ENCODE results near the gene PHACTR3.

Gene PHACTR3

GRCh38 chr20:59800309-59800708 is 196.0 kb downstream of the PHACTR3 start:
- H3K9me2 ChIP-seq (replicated peaks; ENCODE audit: insufficient read depth, low read length) = no peaks in the 10 kb centered on the region
- no peak for DNase-seq
- H3K27ac ChIP-seq (ENCODE audit: low read length) = no peak overlapping the region
- no peaks in the 10 kb centered on the region for H4K20me1 ChIP-seq (ENCODE audit: insufficient read depth, low read length)
- H2AFZ ChIP-seq (ENCODE audit: low read length) = no peak overlapping the region
- no peak overlapping the region for H3K9ac ChIP-seq (ENCODE audit: low read length)
- no peaks in the 10 kb centered on the region for H3F3A ChIP-seq (ENCODE audit: insufficient read depth, low read length)
- no peak for TF ChIP-seq CTCF (IDR thresholded peaks at IDR 0.05; ENCODE audit: low read length)
- no peak for TF ChIP-seq EZH2 (optimal IDR thresholded peaks at IDR 0.05; ENCODE audit: low read depth, low read length)
- no peak for TF ChIP-seq EZH2phosphoT487 (IDR thresholded peaks at IDR 0.05; ENCODE audit: low read length)
- H3K4me2 ChIP-seq (ENCODE audit: low read depth, low read length) = no peak overlapping the region
- no peak overlapping the region for H3K4me3 ChIP-seq (ENCODE audit: low read length)
- no peaks in the 10 kb centered on the region for H3K79me2 ChIP-seq (ENCODE audit: low read length)
- H3K27me3 ChIP-seq (replicated peaks; ENCODE audit: insufficient read depth, low read length) = no peaks in the 10 kb centered on the region
- H3K9me3 ChIP-seq (replicated peaks; ENCODE audit: insufficient read depth, low read length) = no peaks in the 10 kb centered on the region
- no peaks in the 10 kb centered on the region for H3K4me1 ChIP-seq (ENCODE audit: low read length)
- no peaks in the 10 kb centered on the region for H3K36me3 ChIP-seq (replicated peaks; ENCODE audit: insufficient read depth, low read length)

- H3K79me2 ChIP-seq (ENCODE audit: low read length) = no peaks in the 10 kb centered on the region
- H4K20me1 ChIP-seq (ENCODE audit: insufficient read depth, low read length) = no peaks in the 10 kb centered on the region
- no peak for DNase-seq
- TF ChIP-seq EZH2 (optimal IDR thresholded peaks at IDR 0.05; ENCODE audit: low read depth, low read length) = no peak
- TF ChIP-seq EZH2phosphoT487 (IDR thresholded peaks at IDR 0.05; ENCODE audit: low read length) = no peak
- no peak overlapping the region for H3K4me3 ChIP-seq (ENCODE audit: low read length)
- no peaks in the 10 kb centered on the region for H3F3A ChIP-seq (ENCODE audit: insufficient read depth, low read length)
- H3K9ac ChIP-seq (ENCODE audit: low read length) = no peak overlapping the region
- H3K27ac ChIP-seq (ENCODE audit: low read length) = no peak overlapping the region
- H3K9me2 ChIP-seq (replicated peaks; ENCODE audit: insufficient read depth, low read length) = no peaks in the 10 kb centered on the region
- H3K4me2 ChIP-seq (ENCODE audit: low read depth, low read length) = no peak overlapping the region
- H3K27me3 ChIP-seq (replicated peaks; ENCODE audit: insufficient read depth, low read length) = no peaks in the 10 kb centered on the region
- H2AFZ ChIP-seq (ENCODE audit: low read length) = no peak overlapping the region
- no peaks in the 10 kb centered on the region for H3K36me3 ChIP-seq (replicated peaks; ENCODE audit: insufficient read depth, low read length)
- no peaks in the 10 kb centered on the region for H3K4me1 ChIP-seq (ENCODE audit: low read length)
- no peaks in the 10 kb centered on the region for H3K9me3 ChIP-seq (replicated peaks; ENCODE audit: insufficient read depth, low read length)
These were observed 197.7 kb downstream of the PHACTR3 start for GRCh38 chr20:59802018-59802417.

DNA sequence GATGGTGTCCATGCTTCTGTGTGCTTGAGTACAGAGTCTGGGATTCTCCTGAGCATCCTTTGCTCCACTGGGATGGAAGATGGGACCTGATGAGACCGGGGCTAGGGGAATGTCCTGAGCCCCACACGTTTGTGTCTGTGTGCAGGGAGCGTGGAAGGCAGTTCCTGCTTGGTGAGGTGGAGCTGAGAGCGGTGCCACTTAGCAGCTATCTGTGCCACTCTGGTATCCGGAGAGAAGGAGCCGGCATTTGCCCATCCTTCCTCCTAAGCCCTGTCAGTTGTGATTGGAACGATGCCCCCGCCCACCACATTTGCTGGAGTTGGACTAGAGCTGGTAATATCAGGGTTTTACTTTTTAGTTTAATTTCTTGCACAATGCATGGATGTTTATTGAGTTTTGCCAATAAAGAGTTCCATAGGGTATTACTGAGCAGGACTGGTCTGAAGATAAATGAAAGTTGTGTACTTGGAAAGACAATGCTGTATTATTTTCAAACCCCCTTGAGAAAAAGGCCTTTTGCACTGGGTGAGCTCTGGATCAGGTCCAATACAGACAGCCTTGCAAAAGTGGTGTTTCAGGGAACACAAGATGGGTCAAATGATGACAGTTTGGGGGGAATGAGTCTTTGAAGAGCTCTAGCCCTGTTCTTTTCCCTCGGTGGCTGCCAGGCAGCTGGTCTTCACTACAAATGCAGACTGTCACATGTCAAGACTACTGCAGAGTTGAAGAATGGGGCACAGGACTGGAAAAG is 198.3 kb downstream of the PHACTR3 start:
- Histone ChIP-seq H3K36me3 (replicated peaks; ENCODE audit: insufficient read depth, low read length) (no peaks in the 10 kb centered on the region), H3K4me1 (ENCODE audit: low read length) (no peaks in the 10 kb centered on the region), H3K4me3 (ENCODE audit: low read length) (no peak overlapping the region), H4K20me1 (ENCODE audit: insufficient read depth, low read length) (no peaks in the 10 kb centered on the region), H3K27me3 (replicated peaks; ENCODE audit: insufficient read depth, low read length) (no peaks in the 10 kb centered on the region), H3K79me2 (ENCODE audit: low read length) (no peaks in the 10 kb centered on the region), H3K9me3 (replicated peaks; ENCODE audit: insufficient read depth, low read length) (no peaks in the 10 kb centered on the region), H3K4me2 (ENCODE audit: low read depth, low read length) (no peak overlapping the region), H2AFZ (ENCODE audit: low read length) (no peak overlapping the region), H3K9me2 (replicated peaks; ENCODE audit: insufficient read depth, low read length) (no peaks in the 10 kb centered on the region), H3K9ac (ENCODE audit: low read length) (no peak overlapping the region), H3K27ac (ENCODE audit: low read length) (no peak overlapping the region), H3F3A (ENCODE audit: insufficient read depth, low read length) (no peaks in the 10 kb centered on the region)
- DNase-seq = no peak
- no peak for TF ChIP-seq EZH2phosphoT487 (IDR thresholded peaks at IDR 0.05; ENCODE audit: low read length)
- no peak for TF ChIP-seq EZH2 (optimal IDR thresholded peaks at IDR 0.05; ENCODE audit: low read depth, low read length)
- TF ChIP-seq CTCF (IDR thresholded peaks at IDR 0.05; ENCODE audit: low read length) = no peak

GRCh38 chr20:59804347-59804746 is 200.0 kb downstream of the PHACTR3 start:
- peaks cover 2% of the 10 kb centered on the region; the same call in 1 of the 2 replicates for H3F3A ChIP-seq (ENCODE audit: insufficient read depth, low read length)
- no peaks in the 10 kb centered on the region for H3K9me2 ChIP-seq (replicated peaks; ENCODE audit: insufficient read depth, low read length)
- no peaks in the 10 kb centered on the region for H3K9me3 ChIP-seq (replicated peaks; ENCODE audit: insufficient read depth, low read length)
- no peaks in the 10 kb centered on the region for H4K20me1 ChIP-seq (ENCODE audit: insufficient read depth, low read length)
- H3K36me3 ChIP-seq (replicated peaks; ENCODE audit: insufficient read depth, low read length) = no peaks in the 10 kb centered on the region
- no peak overlapping the region for H3K9ac ChIP-seq (ENCODE audit: low read length)
- H3K4me2 ChIP-seq (ENCODE audit: low read depth, low read length) = no peak overlapping the region
- DNase-seq = no peak
- H2AFZ ChIP-seq (ENCODE audit: low read length) = no peak overlapping the region
- H3K4me3 ChIP-seq (ENCODE audit: low read length) = no peak overlapping the region
- no peak overlapping the region for H3K27ac ChIP-seq (ENCODE audit: low read length)
- H3K79me2 ChIP-seq (ENCODE audit: low read length) = no peaks in the 10 kb centered on the region
- H3K27me3 ChIP-seq (replicated peaks; ENCODE audit: insufficient read depth, low read length) = no peaks in the 10 kb centered on the region
- TF ChIP-seq CTCF (IDR thresholded peaks at IDR 0.05; ENCODE audit: low read length) = no peak
- TF ChIP-seq EZH2 (optimal IDR thresholded peaks at IDR 0.05; ENCODE audit: low read depth, low read length) = no peak
- TF ChIP-seq EZH2phosphoT487 (IDR thresholded peaks at IDR 0.05; ENCODE audit: low read length) = no peak
- H3K4me1 ChIP-seq (ENCODE audit: low read length) = peaks cover 5% of the 10 kb centered on the region

All from MM.1S (cell line).